K562 (cell line): ENCODE measurements around the gene PLCB3. TPM values are rescaled to one million over a fixed set of nuclear protein-coding genes. Genes with fewer than 3 reads are reported as not detected.
A peak's percentile ranks its signal among the peaks of the same experiment; 100 is the strongest.

Experiments used
- BCOR ChIP-seq: fragments of 450-650 bp; IDR thresholded peaks from 2 replicates; pipeline ENCODE4 v1.6.1; 2016
- CHD2 ChIP-seq: IDR thresholded peaks from 2 replicates; pipeline ENCODE4 v1.6.1; 2011; ENCODE audit warnings: low read depth, low read length
- CSDE1 ChIP-seq, 2 experiments: fragments of 450-650 bp; IDR thresholded peaks; 2 replicates each; pipeline ENCODE4 v1.6.1; 2016; ENCODE audit warnings: mild to moderate bottlenecking in 1 of 2
- CXXC5 ChIP-seq: fragments of 250-450 bp; sonication (Bioruptor Pico); IDR thresholded peaks from 2 replicates; pipeline ENCODE4 v1.8.0; 2022; ENCODE audit warnings: inconsistent platforms, mild to moderate bottlenecking, moderate library complexity
- ELF2 ChIP-seq: fragments of 250-450 bp; sonication (Bioruptor Pico); IDR thresholded peaks from 2 replicates; pipeline ENCODE4 v1.5.0; 2021; ENCODE audit warnings: mild to moderate bottlenecking
- ESRRB ChIP-seq: fragments of 250-450 bp; sonication (Bioruptor Pico); IDR thresholded peaks from 2 replicates; pipeline ENCODE4 v1.5.0; 2020; ENCODE audit warnings: mild to moderate bottlenecking, moderate library complexity, borderline replicate concordance
- FOXA3 ChIP-seq, 2 experiments: fragments of 450-650 bp in 1 of 2; sonication (generic) in 1 of 2; formaldehyde crosslinking; IDR thresholded peaks in 1 of 2; conservative IDR thresholded peaks in 1 of 2; 2 replicates each; pipeline versions ENCODE4 v1.4.0 to v1.8.0; 2020 to 2022; ENCODE audit warnings: mild to moderate bottlenecking in 2 of 2, missing genetic modification reagents in 1 of 2
- JUND ChIP-seq, 2 experiments: IDR thresholded peaks; 2 replicates in 1 of 2; 3 replicates in 1 of 2; pipeline ENCODE4 v1.6.1; 2011; ENCODE audit warnings: borderline replicate concordance in 2 of 2, low read depth in 2 of 2, low read length in 2 of 2, improper control_type of control experiment in 1 of 2, missing biosample characterization in 1 of 2, missing genetic modification characterization in 1 of 2, missing genetic modification reagents in 1 of 2
- NEUROD1 ChIP-seq: fragments of 150-350 bp; IDR thresholded peaks from 2 replicates; pipeline ENCODE4 v1.6.1; 2014; ENCODE audit warnings: borderline replicate concordance, low read length, low read depth; ENCODE audit not compliant: partially characterized antibody
- PREB ChIP-seq: sonication (generic); formaldehyde crosslinking; IDR thresholded peaks from 2 replicates; pipeline ENCODE4 v1.8.1; 2023; ENCODE audit warnings: mild to moderate bottlenecking, missing genetic modification reagents
- RAD51 ChIP-seq: fragments of 450-650 bp; IDR thresholded peaks from 2 replicates; pipeline ENCODE4 v1.7.1; 2016; ENCODE audit warnings: low read depth, mild to moderate bottlenecking, borderline replicate concordance
- RNF219 ChIP-seq: fragments of 250-450 bp; sonication (Bioruptor Pico); IDR thresholded peaks from 2 replicates; pipeline ENCODE4 v1.5.0; 2022; ENCODE audit warnings: mild to moderate bottlenecking
- SAP30 ChIP-seq: fragments of 200-600 bp; sonication (generic); IDR thresholded peaks from 2 replicates; pipeline ENCODE4 v1.6.1; 2012; ENCODE audit warnings: borderline replicate concordance, low read depth, mild to moderate bottlenecking, moderate library complexity, low read length, control low read depth, inconsistent platforms; ENCODE audit not compliant: insufficient read depth, poor library complexity, severe bottlenecking
- TOE1 ChIP-seq, 2 experiments: fragments of 450-650 bp in 1 of 2; sonication (generic) in 1 of 2; formaldehyde crosslinking in 1 of 2; IDR thresholded peaks; 2 replicates each; pipeline versions ENCODE4 v1.7.1 to v1.8.0; 2016 to 2022; ENCODE audit warnings: borderline replicate concordance in 2 of 2, mild to moderate bottlenecking in 2 of 2, antibody characterized with exemption in 1 of 2, inconsistent platforms in 1 of 2, low read depth in 1 of 2, missing genetic modification reagents in 1 of 2, moderate library complexity in 1 of 2
- ZBTB34 ChIP-seq: fragments of 250-450 bp; sonication (Bioruptor Pico); IDR thresholded peaks from 2 replicates; pipeline ENCODE4 v1.8.0; 2021; ENCODE audit warnings: mild to moderate bottlenecking, moderate library complexity
- ZBTB7A ChIP-seq: IDR thresholded peaks from 2 replicates; pipeline ENCODE4 v1.6.1; 2011; ENCODE audit warnings: low read depth, mild to moderate bottlenecking, low read length, moderate library complexity, borderline replicate concordance; ENCODE audit not compliant: control insufficient read depth
- ZNF12 ChIP-seq: sonication (generic); formaldehyde crosslinking; IDR thresholded peaks from 2 replicates; pipeline ENCODE4 v1.4.0; 2020; ENCODE audit warnings: mild to moderate bottlenecking, missing genetic modification reagents
- ZNF143 ChIP-seq: sonication (generic); formaldehyde crosslinking; IDR thresholded peaks from 2 replicates; pipeline ENCODE4 v1.9.0; 2022; ENCODE audit warnings: mild to moderate bottlenecking, missing genetic modification reagents
- ZNF766 ChIP-seq: fragments of 200-800 bp; sonication (Bioruptor generic); conservative IDR thresholded peaks from 2 replicates; pipeline ENCODE4 v1.6.1; 2016; ENCODE audit warnings: missing genetic modification characterization, missing compliant biosample characterization
- ZSCAN29 ChIP-seq: fragments of 450-650 bp; IDR thresholded peaks from 2 replicates; pipeline ENCODE4 v1.6.1; 2017
- polyA plus RNA-seq, 8 experiments: library from polyadenylated mRNA; depleted of rRNA in 4 of 8; stranded (reverse) in 5 of 8; unstranded in 3 of 8; fragments of >200 nt; fragmentation: Nextera tagmentation in 2 of 8; fragmentation: Illumina TruSeq in 1 of 8; extraction: Ambion mirVana in 2 of 8; extraction: Trizol in 1 of 8; gene quantifications; 2 replicates each; pipeline versions ENCODE4 v1.2.1 to v1.2.3, GENCODE V29; 2011 to 2014; ENCODE audit warnings: inconsistent platforms in 1 of 8, missing spikeins in 1 of 8
- total RNA-seq, 7 experiments: library from RNA; depleted of rRNA in 6 of 7; stranded (reverse); fragments of >200 nt in 6 of 7; fragmentation: Illumina TruSeq in 2 of 7; extraction: Trizol in 2 of 7; gene quantifications; 2 replicates each; pipeline versions ENCODE4 v1.2.1 to v1.2.3, GENCODE V29; 2011 to 2021; ENCODE audit warnings: low replicate concordance in 1 of 7

Gene PLCB3
- total and polyA plus RNA-seq, 9 of the 15 experiments (the other 6 are each of a cell fraction or from before 2014, with no cell fraction given) = 0.31 to 44.8 (median 14.6) TPM

GRCh38 chr11:64206457-64207255 lies 44.7 kb upstream of the PLCB3 start, which contains the start of gene FERMT3 (continued):
- TF ChIP-seq ZBTB7A = peak; percentile 56; the same call in 1 of the 2 replicates
- TF ChIP-seq ZNF143 = peak; percentile 61
- no peak for TF ChIP-seq RNF219 (CRISPR knock-in tag)
- TF ChIP-seq ZNF766 = no peak
- no peak; a peak in 1 of 4 replicates for TF ChIP-seq CSDE1 (IDR thresholded peaks at IDR 0.05)
- no peak; the same call in 1 of the 2 replicates for TF ChIP-seq TOE1 (IDR thresholded peaks at IDR 0.05; ENCODE audit: borderline replicate concordance)
- peak; percentile 72; the same call in 1 of the 2 replicates for TF ChIP-seq TOE1 (CRISPR knock-in tag; IDR thresholded peaks at IDR 0.05; ENCODE audit: borderline replicate concordance, low read depth)
- no peak for TF ChIP-seq NEUROD1
- peak; percentile 40 for TF ChIP-seq SAP30
- TF ChIP-seq PREB (CRISPR knock-in tag) = no peak
- no peak for TF ChIP-seq ESRRB (CRISPR knock-in tag)
- TF ChIP-seq FOXA3 (CRISPR knock-in tag; conservative IDR thresholded peaks at IDR 0.05 in 1 of 2, IDR thresholded peaks at IDR 0.05 in 1 of 2) = peak in 1 of 2 experiments; percentile 61; a peak in 1 of 4 replicates
- no peak for TF ChIP-seq RAD51
- TF ChIP-seq CHD2 = no peak
- no peak for TF ChIP-seq ZNF12 (CRISPR knock-in tag)
- TF ChIP-seq ELF2 = 0 out of 2 replicates have a peak, but pooled peaks have one; percentile 45
- peak; percentile 82 for TF ChIP-seq BCOR
- TF ChIP-seq CXXC5 (CRISPR knock-in tag) = peak; percentile 64
- peak; percentile 6; the same call in 1 of the 2 replicates for TF ChIP-seq JUND (IDR thresholded peaks at IDR 0.05; ENCODE audit: borderline replicate concordance, low read depth, low read length)
- TF ChIP-seq JUND (tag; IDR thresholded peaks at IDR 0.05; ENCODE audit: borderline replicate concordance, low read depth, low read length) = no peak
- 0 out of 2 replicates have a peak, but pooled peaks have one; percentile 52 for TF ChIP-seq ZSCAN29
- no peak for TF ChIP-seq ZBTB34 (CRISPR knock-in tag)
